SK-N-SH (cell line): ENCODE measurements around the gene ATP8A2. TPM values are rescaled to one million over a fixed set of nuclear protein-coding genes. Genes with fewer than 3 reads are reported as not detected.

Source experiments
- CTCF ChIA-PET: fragments of 300-600, 350-600 bp; formaldehyde crosslinking; extraction: SDS; loops from one replicate; lab custom pipeline; 2021; lab: Yijun Ruan, JAX
- POLR2A ChIA-PET: fragments of 350-600 bp; sonication (Branson Sonifier 250); formaldehyde crosslinking; extraction: SDS; loops from one replicate; lab custom pipeline; 2020; ENCODE audit warnings: antibody characterized with exemption, inconsistent platforms; lab: Yijun Ruan, JAX
- DNase-seq: peaks from one replicate; pipeline ENCODE4 v3.0.0; 2012
- H2AFZ ChIP-seq: fragments of 200-600 bp; sonication (generic); 2 replicates; pipeline ENCODE4 v1.8.1; 2016; ENCODE audit warnings: antibody characterized with exemption, mild to moderate bottlenecking, low read depth
- H3F3A ChIP-seq: fragments of 200-600 bp; sonication (generic); replicated peaks from 2 replicates; pipeline ENCODE3; 2016; ENCODE audit warnings: antibody characterized with exemption, mild to moderate bottlenecking; ENCODE audit not compliant: insufficient read depth
- H3K27ac ChIP-seq, 2 experiments: fragments of 200-500 bp in 1 of 2; fragments of 200-600 bp in 1 of 2; sonication (Bioruptor generic) in 1 of 2; sonication (generic), shearing (Covaris generic) in 1 of 2; 2 replicates each; pipeline versions ENCODE4 v1.5.1 to v1.6.1; 2014 to 2016; ENCODE audit warnings: low read depth in 2 of 2, inconsistent platforms in 1 of 2, low read length in 1 of 2, mild to moderate bottlenecking in 1 of 2, mixed read lengths in 1 of 2
- H3K27me3 ChIP-seq: fragments of 200-600 bp; sonication (generic), shearing (Covaris generic); 2 replicates; pipeline ENCODE4 v1.6.1; 2016; ENCODE audit warnings: mixed run types; ENCODE audit not compliant: insufficient read depth
- H3K36me3 ChIP-seq, 2 experiments: fragments of 200-500 bp in 1 of 2; fragments of 200-600 bp in 1 of 2; sonication (Bioruptor generic) in 1 of 2; sonication (generic) in 1 of 2; replicated peaks in 1 of 2; 2 replicates each; pipeline versions ENCODE3 to v1.5.1; 2014 to 2016; ENCODE audit warnings: low read length in 1 of 2, mild to moderate bottlenecking in 1 of 2; ENCODE audit not compliant: insufficient read depth in 2 of 2, control insufficient read depth in 1 of 2
- H3K4me1 ChIP-seq, 2 experiments: fragments of 200-500 bp in 1 of 2; fragments of 200-600 bp in 1 of 2; sonication (Bioruptor generic) in 1 of 2; sonication (generic), shearing (Covaris generic) in 1 of 2; 2 replicates each; pipeline versions ENCODE4 v1.5.1 to v1.6.1; 2014 to 2016; ENCODE audit warnings: low read depth in 1 of 2, low read length in 1 of 2, mixed run types in 1 of 2; ENCODE audit not compliant: insufficient read depth in 2 of 2, control insufficient read depth in 1 of 2
- H3K4me2 ChIP-seq: fragments of 200-600 bp; sonication (generic), shearing (Covaris generic); 2 replicates; pipeline ENCODE4 v1.6.1; 2017; ENCODE audit warnings: mixed run types
- H3K4me3 ChIP-seq, 2 experiments: fragments of 200-500 bp in 1 of 2; fragments of 200-600 bp in 1 of 2; sonication (Bioruptor generic) in 1 of 2; sonication (generic), shearing (Covaris generic) in 1 of 2; 2 replicates each; pipeline versions ENCODE4 v1.5.1 to v1.8.1; 2014 to 2016; ENCODE audit warnings: low read depth in 2 of 2, inconsistent platforms in 1 of 2, low read length in 1 of 2, mild to moderate bottlenecking in 1 of 2, mixed read lengths in 1 of 2, moderate library complexity in 1 of 2
- H3K79me2 ChIP-seq: fragments of 200-600 bp; sonication (generic); 2 replicates; pipeline ENCODE4 v1.8.1; 2017; ENCODE audit warnings: mild to moderate bottlenecking; ENCODE audit not compliant: insufficient read depth
- H3K9ac ChIP-seq: fragments of 200-600 bp; sonication (generic); 2 replicates; pipeline ENCODE4 v1.6.1; 2017; ENCODE audit warnings: mixed run types
- H3K9me2 ChIP-seq: fragments of 200-600 bp; sonication (generic); 2 replicates; pipeline ENCODE4 v1.6.1; 2017; ENCODE audit warnings: mixed run types
- H3K9me3 ChIP-seq: fragments of 200-600 bp; sonication (generic); 2 replicates; pipeline ENCODE4 v1.6.1; 2017; ENCODE audit warnings: mixed run types, mild to moderate bottlenecking, moderate library complexity
- H4K20me1 ChIP-seq: fragments of 200-600 bp; sonication (generic); 2 replicates; pipeline ENCODE4 v1.6.1; 2017; ENCODE audit warnings: mild to moderate bottlenecking, mixed run types; ENCODE audit not compliant: insufficient read depth
- ELF1 ChIP-seq: IDR thresholded peaks from 2 replicates; pipeline ENCODE4 v1.4.0; 2012
- FOXM1 ChIP-seq: IDR thresholded peaks from 2 replicates; pipeline ENCODE4 v1.4.0; 2012; ENCODE audit warnings: low read depth, mild to moderate bottlenecking
- GABPA ChIP-seq: IDR thresholded peaks from 2 replicates; pipeline ENCODE4 v1.4.0; 2012; ENCODE audit warnings: low read depth, mild to moderate bottlenecking
- GATA2 ChIP-seq: sonication (generic); formaldehyde crosslinking; IDR thresholded peaks from 2 replicates; pipeline ENCODE4 v1.5.0; 2020; ENCODE audit warnings: mild to moderate bottlenecking, missing genetic modification reagents
- MXI1 ChIP-seq: IDR thresholded peaks from 2 replicates; pipeline ENCODE4 v1.6.1; 2012; ENCODE audit warnings: mild to moderate bottlenecking, low read depth, low read length, improper control_type of control experiment
- NFIC ChIP-seq: IDR thresholded peaks from 2 replicates; pipeline ENCODE4 v1.4.0; 2012; ENCODE audit warnings: borderline replicate concordance
- POLR2AphosphoS5 ChIP-seq: IDR thresholded peaks from 2 replicates; pipeline ENCODE4 v1.6.1; 2012; ENCODE audit warnings: low read depth, low read length
- RAD21 ChIP-seq: IDR thresholded peaks from 2 replicates; pipeline ENCODE4 v1.6.1; 2012; ENCODE audit warnings: mild to moderate bottlenecking, low read length
- RFX5 ChIP-seq: IDR thresholded peaks from 2 replicates; pipeline ENCODE4 v1.6.1; 2012; ENCODE audit warnings: mild to moderate bottlenecking, improper control_type of control experiment, low read length
- SMC3 ChIP-seq: IDR thresholded peaks from 2 replicates; pipeline ENCODE4 v1.6.1; 2012; ENCODE audit warnings: low read depth, low read length, improper control_type of control experiment
- TAF1 ChIP-seq: IDR thresholded peaks from 2 replicates; pipeline ENCODE4 v1.6.1; 2012; ENCODE audit warnings: low read depth, mild to moderate bottlenecking, low read length, moderate library complexity, borderline replicate concordance
- TCF12 ChIP-seq: IDR thresholded peaks from 2 replicates; pipeline ENCODE4 v1.4.0; 2012
- ZBTB33 ChIP-seq: IDR thresholded peaks from 2 replicates; pipeline ENCODE4 v1.4.0; 2012; ENCODE audit warnings: low read depth, borderline replicate concordance
- WGBS: methylation state at CpG from one replicate; pipeline ENCODE4 v1.1.6; 2017; ENCODE audit warnings: low lambda C conversion rate; 5-methylcytosine and 5-hydroxymethylcytosine counted together
- polyA plus RNA-seq, 3 experiments: library from polyadenylated mRNA; depleted of rRNA; stranded (reverse); fragments of >200 nt; gene quantifications; 2 replicates each; pipeline ENCODE4 v1.2.3, GENCODE V29; 2012
- TF ChIP-seq, protein P1 (sequence below): fragments of 150-350 bp; IDR thresholded peaks from 2 replicates; pipeline ENCODE4 v1.6.1; 2017; ENCODE audit warnings: antibody characterized with exemption, low read length, low read depth, borderline replicate concordance
- TF ChIP-seq, protein P2 (sequence below): fragments of 150-350 bp; IDR thresholded peaks from 2 replicates; pipeline ENCODE4 v1.6.1; 2016; ENCODE audit warnings: mild to moderate bottlenecking, low read depth, low read length

The ATP8A2 gene
- polyA plus RNA-seq, 1 of the 3 experiments (the other 2 are of a cell fraction), result 0.02 TPM

DNA sequence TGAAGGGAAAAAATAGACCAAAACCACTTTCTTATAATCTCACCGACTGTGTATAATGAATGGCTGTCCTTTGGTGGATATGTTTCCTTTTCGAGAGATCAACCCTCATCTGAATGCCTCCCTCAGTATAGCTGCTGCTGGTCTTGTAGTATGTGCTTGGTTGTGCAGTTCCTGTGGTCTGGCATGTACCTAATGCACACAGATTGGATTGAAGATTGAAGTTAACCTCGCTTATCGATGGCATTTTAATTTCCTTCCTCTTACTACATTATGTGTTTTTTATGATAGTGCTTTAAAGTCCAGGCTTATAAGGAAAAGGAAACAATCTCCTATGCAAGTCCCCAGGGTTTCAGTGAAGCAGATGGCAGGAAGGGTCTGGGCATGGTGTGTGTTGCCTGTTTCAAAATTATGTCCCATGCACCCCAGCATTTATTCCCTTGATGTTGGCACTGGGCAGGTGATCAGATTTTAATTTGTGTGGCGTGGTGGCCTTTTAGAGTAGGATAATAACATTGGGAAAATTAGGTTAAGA, 346.0 kb downstream of the ATP8A2 start:
- Histone ChIP-seq H3K9me3 (no peaks in the 10 kb centered on the region), H4K20me1 (no peaks in the 10 kb centered on the region), H3K4me1 (no peaks in the 10 kb centered on the region; a peak in 1 of 4 replicates)

DNA sequence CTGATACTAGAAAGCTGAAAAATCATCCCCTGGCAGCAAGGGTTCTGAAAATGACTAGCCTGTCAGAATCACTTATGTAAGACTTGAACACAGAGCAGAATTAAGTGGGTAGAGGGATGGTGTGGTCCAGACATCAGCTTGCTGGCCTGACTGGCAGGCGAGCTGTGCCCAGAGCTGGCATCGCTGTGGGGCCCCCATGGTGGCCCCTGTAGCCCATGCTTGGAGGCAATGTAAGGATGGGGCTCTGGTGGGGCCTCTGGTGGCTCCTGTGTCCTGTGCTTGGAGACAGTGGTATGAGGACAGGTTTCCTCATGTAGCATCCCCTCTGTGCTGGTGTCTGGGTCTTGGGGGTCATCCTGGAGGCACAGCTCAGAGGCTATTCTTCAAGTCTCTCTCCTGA, 347.9 kb downstream of the ATP8A2 start:
- WGBS, result 33% methylated on average over 1 of the region's 2 CpGs
- no peaks in the 10 kb centered on the region for H3K9me2 ChIP-seq
- H3F3A ChIP-seq, result no peaks in the 10 kb centered on the region
- DNase-seq, result no peak
- no peaks in the 10 kb centered on the region for H3K36me3 ChIP-seq
- no peak overlapping the region for H2AFZ ChIP-seq
- H3K4me3 ChIP-seq, result no peak overlapping the region
- H3K9ac ChIP-seq, result no peak overlapping the region
- no peak for TF ChIP-seq GATA2 (CRISPR knock-in tag)
- TF ChIP-seq NFIC, result no peak
- TF ChIP-seq, protein P1, sequence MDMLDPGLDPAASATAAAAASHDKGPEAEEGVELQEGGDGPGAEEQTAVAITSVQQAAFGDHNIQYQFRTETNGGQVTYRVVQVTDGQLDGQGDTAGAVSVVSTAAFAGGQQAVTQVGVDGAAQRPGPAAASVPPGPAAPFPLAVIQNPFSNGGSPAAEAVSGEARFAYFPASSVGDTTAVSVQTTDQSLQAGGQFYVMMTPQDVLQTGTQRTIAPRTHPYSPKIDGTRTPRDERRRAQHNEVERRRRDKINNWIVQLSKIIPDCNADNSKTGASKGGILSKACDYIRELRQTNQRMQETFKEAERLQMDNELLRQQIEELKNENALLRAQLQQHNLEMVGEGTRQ, result no peak
- no peak for TF ChIP-seq FOXM1
- no peak for TF ChIP-seq SMC3
- TF ChIP-seq TCF12, result no peak
- TF ChIP-seq ELF1, result no peak
- no peak for TF ChIP-seq ZBTB33
- TF ChIP-seq RAD21, result no peak
- TF ChIP-seq MXI1, result no peak
- TF ChIP-seq GABPA, result no peak
- TF ChIP-seq TAF1, result no peak
- CTCF ChIA-PET, result no interaction called here
- H3K79me2 ChIP-seq, result no peaks in the 10 kb centered on the region
- no peaks in the 10 kb centered on the region; a peak in 1 of 4 replicates for H3K4me1 ChIP-seq
- no peak overlapping the region for H3K27ac ChIP-seq
- no peaks in the 10 kb centered on the region for H3K9me3 ChIP-seq
- POLR2A ChIA-PET, result no interaction called here
- H3K4me2 ChIP-seq, result no peak overlapping the region
- H3K27me3 ChIP-seq, result no peaks in the 10 kb centered on the region
- H4K20me1 ChIP-seq, result no peaks in the 10 kb centered on the region

More for the DNA sequence above, 346.0 kb downstream of the ATP8A2 start:
- TF ChIP-seq POLR2AphosphoS5 (no peak), RFX5 (no peak), TCF12 (no peak)
- TF ChIP-seq, protein P2, sequence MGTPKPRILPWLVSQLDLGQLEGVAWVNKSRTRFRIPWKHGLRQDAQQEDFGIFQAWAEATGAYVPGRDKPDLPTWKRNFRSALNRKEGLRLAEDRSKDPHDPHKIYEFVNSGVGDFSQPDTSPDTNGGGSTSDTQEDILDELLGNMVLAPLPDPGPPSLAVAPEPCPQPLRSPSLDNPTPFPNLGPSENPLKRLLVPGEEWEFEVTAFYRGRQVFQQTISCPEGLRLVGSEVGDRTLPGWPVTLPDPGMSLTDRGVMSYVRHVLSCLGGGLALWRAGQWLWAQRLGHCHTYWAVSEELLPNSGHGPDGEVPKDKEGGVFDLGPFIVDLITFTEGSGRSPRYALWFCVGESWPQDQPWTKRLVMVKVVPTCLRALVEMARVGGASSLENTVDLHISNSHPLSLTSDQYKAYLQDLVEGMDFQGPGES, result no peak
- Histone ChIP-seq H3K36me3 (no peaks in the 10 kb centered on the region), H3F3A (no peaks in the 10 kb centered on the region), H3K27ac (no peak overlapping the region), H3K79me2 (no peaks in the 10 kb centered on the region), H3K27me3 (no peaks in the 10 kb centered on the region), H3K4me2 (no peak overlapping the region), H3K4me3 (no peak overlapping the region), H2AFZ (no peak overlapping the region), H3K9ac (no peak overlapping the region), H3K9me2 (no peaks in the 10 kb centered on the region)
- POLR2A ChIA-PET, result no interaction called here
- WGBS, result 16% methylated on average over 5 of the region's 5 CpGs
- CTCF ChIA-PET, result no interaction called here
- DNase-seq, result no peak
